22Rv1 (cell line): ENCODE results near the gene SEMA5A.

Experiments
- H3K27ac ChIP-seq: fragments of 450-650 bp; 2 replicates; pipeline ENCODE4 v1.5.1; 2017
- CTCF ChIP-seq: fragments of 450-650 bp; IDR thresholded peaks from 2 replicates; pipeline ENCODE4 v1.5.1; 2017; ENCODE audit warnings: mild to moderate bottlenecking
- ZFX ChIP-seq: fragments of 450-650 bp; IDR thresholded peaks from 2 replicates; pipeline ENCODE4 v1.6.1; 2017; ENCODE audit warnings: antibody characterized with exemption, borderline replicate concordance

SEMA5A gene

DNA sequence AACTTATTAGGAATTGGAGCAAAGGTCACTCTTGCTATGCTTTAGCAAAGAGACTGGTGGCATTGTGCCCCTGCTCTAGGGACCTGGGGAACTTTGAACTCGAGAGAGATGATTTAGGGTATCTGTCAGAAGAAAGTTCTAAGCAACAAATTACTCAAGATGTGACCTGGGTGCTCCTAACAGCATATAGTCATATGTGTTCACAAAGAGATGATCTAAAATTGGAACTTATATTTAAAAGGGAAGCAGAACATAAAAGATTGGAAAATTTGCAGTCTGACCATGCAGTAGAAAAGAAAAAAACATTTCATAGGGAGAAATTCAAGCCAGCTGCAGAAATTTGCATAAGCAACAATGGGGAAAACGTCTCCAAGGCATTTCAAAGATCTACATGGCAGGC lies 68.3 kb downstream of the SEMA5A start:
- TF ChIP-seq ZFX (no peak), CTCF (no peak)
- no peak overlapping the region for H3K27ac ChIP-seq

- H3K27ac ChIP-seq, result no peak overlapping the region
- TF ChIP-seq CTCF, result no peak
- TF ChIP-seq ZFX, result no peak
Observed at GRCh38 chr5:9474219-9475002, 71.5 kb downstream of the SEMA5A start.

- TF ChIP-seq CTCF (no peak), ZFX (no peak)
- no peak overlapping the region for H3K27ac ChIP-seq
Observed at GRCh38 chr5:9473624-9474023, 72.3 kb downstream of the SEMA5A start.

DNA sequence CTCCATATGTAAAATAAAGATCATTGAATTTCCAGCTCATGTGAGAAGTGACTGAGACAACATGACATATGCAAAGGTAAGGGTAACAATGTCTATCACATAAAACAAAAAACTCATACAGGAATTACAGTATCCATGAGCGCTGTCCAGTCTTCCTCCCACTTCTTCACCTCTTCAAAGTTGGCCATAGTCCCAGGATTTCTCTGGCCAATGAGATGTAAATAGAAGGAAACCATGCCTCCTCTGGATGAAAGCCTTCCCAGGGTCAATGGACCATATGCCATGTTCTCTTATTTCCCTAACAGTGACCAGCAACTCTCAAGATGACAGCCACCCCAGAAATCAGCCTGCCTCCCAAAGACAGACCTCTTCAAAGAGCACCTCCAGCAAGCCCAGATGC lies 75.5 kb downstream of the SEMA5A start:
- no peak overlapping the region for H3K27ac ChIP-seq
- TF ChIP-seq ZFX (no peak), CTCF (no peak)

- H3K27ac ChIP-seq, result no peak overlapping the region
- TF ChIP-seq ZFX, result no peak
- TF ChIP-seq CTCF, result no peak
Observed at GRCh38 chr5:9468060-9468388, 77.9 kb downstream of the SEMA5A start.

DNA sequence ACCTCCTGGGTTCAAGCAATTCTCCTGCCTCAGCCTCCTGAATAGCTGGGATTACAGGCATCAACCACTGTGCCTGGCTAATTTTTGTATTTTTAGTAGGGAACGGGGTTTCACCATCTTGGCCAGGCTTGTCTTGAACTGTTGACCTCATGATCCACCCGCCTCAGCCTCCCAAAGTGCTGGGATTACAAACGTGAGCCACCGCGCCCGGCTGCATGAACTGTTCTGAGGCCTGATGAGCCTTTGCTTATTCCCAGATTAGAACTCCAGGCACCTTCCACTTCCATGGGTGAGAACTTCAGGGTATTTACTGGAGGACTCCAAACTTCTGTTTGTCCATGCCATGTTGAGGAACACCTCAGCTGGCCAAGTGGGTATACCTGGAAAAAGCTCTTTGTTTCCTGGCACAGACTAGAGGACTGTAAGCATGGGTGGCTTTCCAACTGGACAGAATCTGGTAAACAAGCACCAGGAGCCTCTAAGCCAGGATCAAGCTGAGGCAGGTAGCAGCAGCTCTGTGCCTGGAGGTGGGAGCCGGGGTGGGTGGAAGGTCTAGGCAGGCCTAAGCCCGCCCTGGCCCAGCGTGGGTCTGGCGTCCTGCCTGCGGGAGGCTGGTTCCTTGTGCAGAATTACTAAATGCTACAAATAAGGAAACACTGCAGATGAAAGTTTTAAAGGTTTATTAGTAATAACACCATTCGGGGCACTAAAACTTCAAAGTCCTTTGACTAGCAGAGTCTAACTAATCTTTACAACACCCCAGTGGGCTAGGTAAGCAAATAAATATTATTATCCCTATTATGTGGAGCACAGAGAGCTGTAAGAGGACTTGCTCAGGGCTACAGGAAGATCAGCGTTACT lies 78.4 kb downstream of the SEMA5A start:
- H3K27ac ChIP-seq, result no peak overlapping the region
- TF ChIP-seq ZFX, result no peak
- TF ChIP-seq CTCF, result no peak

- H3K27ac ChIP-seq, result no peak overlapping the region
- TF ChIP-seq ZFX (no peak), CTCF (no peak)
Observed at GRCh38 chr5:9466697-9467096, 79.2 kb downstream of the SEMA5A start.
